Body of pancreas (tissue), 4 donors: ENCODE measurements around the gene PARS2.

Experiments used
- CTCF ChIP-seq, 7 experiments: fragments of 450-650 bp in 4 of 7; fragments of 200-600 bp in 3 of 7; sonication (generic) in 3 of 7; IDR thresholded peaks; one replicate each; pipeline ENCODE4 v1.5.1; 2016 to 2019; ENCODE audit warnings: antibody characterized with exemption in 7 of 7
- POLR2A ChIP-seq, 3 donors: fragments of 450-650 bp; IDR thresholded peaks; one replicate each; pipeline ENCODE4 v1.6.1; 2016; ENCODE audit warnings: antibody characterized with exemption in 3 of 3, mild to moderate bottlenecking in 2 of 3

GRCh38 chr1:54782588-54782987, 18.3 kb upstream of the PARS2 start:
- TF ChIP-seq CTCF (IDR thresholded peaks at IDR 0.05), result no peak
- no peak for TF ChIP-seq POLR2A (IDR thresholded peaks at IDR 0.05)
